Brain pericyte (primary cell): Measurements from ENCODE around the gene PRKG1.

ENCODE experiments used
- DNase-seq: peaks from one replicate; pipeline ENCODE4 v3.0.0-alpha.2; 2012; ENCODE audit warnings: low read depth, low spot score

Gene PRKG1

GRCh38 chr10:51876503-51876902 is 802.2 kb downstream of the PRKG1 start:
- no peak for DNase-seq

GRCh38 chr10:51876979-51877378 is 802.7 kb downstream of the PRKG1 start:
- DNase-seq: no peak

GRCh38 chr10:51877636-51878035 is 803.3 kb downstream of the PRKG1 start:
- no peak for DNase-seq

- no peak for DNase-seq
Measured at GRCh38 chr10:51878695-51879094, 804.4 kb downstream of the PRKG1 start.

- DNase-seq: peak; percentile 91
Measured at GRCh38 chr10:51879238-51879637, 805.0 kb downstream of the PRKG1 start.

GRCh38 chr10:51881213-51881612 is 806.9 kb downstream of the PRKG1 start:
- no peak for DNase-seq

GRCh38 chr10:51886438-51887068 is 812.3 kb downstream of the PRKG1 start:
- peak; percentile 29 for DNase-seq

- DNase-seq: no peak
Measured at GRCh38 chr10:51888263-51888662, 814.0 kb downstream of the PRKG1 start.

- no peak for DNase-seq
Measured at GRCh38 chr10:51892313-51892712, 818.0 kb downstream of the PRKG1 start.

- peak; percentile 33 for DNase-seq
Measured at GRCh38 chr10:51892965-51893658, 818.8 kb downstream of the PRKG1 start.

- DNase-seq: no peak
Measured at GRCh38 chr10:51894771-51895578, 820.7 kb downstream of the PRKG1 start.

- peak; percentile 25 for DNase-seq
Measured at GRCh38 chr10:51896849-51897248, 822.6 kb downstream of the PRKG1 start.

GRCh38 chr10:51897560-51897959 is 823.3 kb downstream of the PRKG1 start:
- DNase-seq: no peak

GRCh38 chr10:51900180-51900579 is 825.9 kb downstream of the PRKG1 start:
- no peak for DNase-seq

GRCh38 chr10:51903675-51904074 is 829.4 kb downstream of the PRKG1 start:
- no peak for DNase-seq

GRCh38 chr10:51905032-51905431 is 830.7 kb downstream of the PRKG1 start:
- DNase-seq: no peak

- DNase-seq: no peak
Measured at GRCh38 chr10:51907361-51907760, 833.1 kb downstream of the PRKG1 start.

- no peak for DNase-seq
Measured at GRCh38 chr10:51910189-51910588, 835.9 kb downstream of the PRKG1 start.

- no peak for DNase-seq
Measured at GRCh38 chr10:51910596-51910995, 836.3 kb downstream of the PRKG1 start.

- DNase-seq: no peak
Measured at GRCh38 chr10:51911723-51912122, 837.4 kb downstream of the PRKG1 start.

GRCh38 chr10:51915031-51915542 is 840.8 kb downstream of the PRKG1 start:
- DNase-seq: no peak

- no peak for DNase-seq
Measured at GRCh38 chr10:51918440-51918839, 844.2 kb downstream of the PRKG1 start.
